CD4-positive, alpha-beta T cell treated with Interleukin-1 beta for 1 hour (primary cell): ENCODE measurements around the gene DEFB132.
"Not testable (repeated sequence)": the region's sequence is repeated elsewhere in the genome, so short reads cannot be mapped to it uniquely, and the experiment has no call there.

Experiments used
- DNase-seq, 2 donors: peaks; one replicate each; pipeline ENCODE4 v3.0.0-alpha.2; 2020 to 2022

The DEFB132 gene, protein sequence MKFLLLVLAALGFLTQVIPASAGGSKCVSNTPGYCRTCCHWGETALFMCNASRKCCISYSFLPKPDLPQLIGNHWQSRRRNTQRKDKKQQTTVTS

GRCh38 chr20:257419-257818, at the start of gene DEFB132:
Gene DEFB132, plus strand, starts transcription at chr20:257724. Its CDS starts 55 bp downstream, at chr20:257779.
- DNase-seq, result no peak

DNA sequence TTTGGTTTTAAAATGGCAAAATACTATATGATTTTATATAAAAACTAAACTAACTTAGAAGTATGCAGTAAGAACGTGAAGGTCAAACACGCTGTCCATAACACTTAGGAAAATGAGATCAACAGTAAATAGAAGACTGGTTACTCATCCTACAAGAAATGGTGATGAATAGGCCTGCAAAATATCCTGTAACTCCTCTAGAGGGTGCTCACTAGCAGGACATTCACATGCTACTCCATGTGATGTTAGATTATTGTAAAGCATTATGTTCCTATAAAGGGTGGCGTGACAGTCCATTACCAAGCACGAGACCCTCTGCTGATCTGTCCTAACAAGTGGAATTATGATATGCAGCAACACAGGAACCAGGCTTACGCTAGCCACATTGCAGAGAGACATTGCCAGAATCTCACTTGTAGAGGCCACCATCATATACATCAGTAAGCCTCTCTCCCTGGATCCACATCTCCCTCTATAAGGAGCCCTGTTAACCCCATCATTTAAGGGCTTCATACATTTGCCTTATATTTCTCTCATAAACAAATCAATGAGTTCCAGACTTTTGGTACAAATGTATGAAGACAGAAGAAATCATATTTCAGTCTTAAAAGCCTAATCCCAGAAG, 48.5 kb upstream of the DEFB132 start:
- peak in 1 of 2 donors; percentile 48 for DNase-seq

GRCh38 chr20:210809-211502, 46.6 kb upstream of the DEFB132 start:
- no peak for DNase-seq

DNA sequence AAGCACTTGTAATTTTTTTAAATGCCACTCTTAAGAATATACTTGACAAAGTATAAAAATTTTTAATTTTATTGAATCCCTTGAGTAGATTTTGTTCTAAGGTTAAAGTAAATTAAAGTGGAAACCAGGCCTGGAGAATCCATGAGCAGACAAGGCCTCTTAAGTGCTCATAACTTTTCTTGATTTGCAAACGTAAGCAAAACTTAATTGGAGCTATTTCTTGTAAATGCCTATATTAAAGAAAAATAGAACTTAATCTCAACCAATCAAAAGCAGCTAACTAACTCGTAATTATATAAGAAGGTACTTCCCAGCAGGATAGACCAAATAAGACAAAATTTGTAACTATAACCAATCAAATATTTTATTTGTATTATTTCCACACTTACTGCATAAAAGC, 43.1 kb upstream of the DEFB132 start:
- DNase-seq, result no peak

- DNase-seq, result no peak
Measured at GRCh38 chr20:215796-216195, 41.7 kb upstream of the DEFB132 start.

DNA sequence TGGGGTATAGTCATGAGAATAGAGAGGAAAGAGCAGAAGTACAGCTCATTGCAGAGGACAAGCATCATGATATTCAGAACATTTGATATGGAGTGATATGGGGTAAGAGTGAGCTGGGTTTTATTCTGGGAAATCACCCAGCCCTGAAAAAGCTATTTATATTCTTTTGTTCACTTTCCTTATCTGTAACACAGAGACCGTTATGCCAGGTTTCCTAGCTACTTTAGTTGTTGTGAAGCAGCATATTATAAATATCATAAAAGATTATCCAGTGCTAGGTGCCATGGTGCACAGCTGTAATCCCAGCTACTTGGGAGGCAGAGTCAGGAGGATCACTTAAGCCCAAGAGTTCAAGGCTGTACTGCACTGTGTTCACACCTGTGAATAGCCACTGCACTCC, 40.3 kb upstream of the DEFB132 start:
- DNase-seq, result no peak

GRCh38 chr20:219290-220115, 38.0 kb upstream of the DEFB132 start:
- no peak for DNase-seq

- DNase-seq, result no peak
Measured at GRCh38 chr20:221258-221830, 36.2 kb upstream of the DEFB132 start.

DNA sequence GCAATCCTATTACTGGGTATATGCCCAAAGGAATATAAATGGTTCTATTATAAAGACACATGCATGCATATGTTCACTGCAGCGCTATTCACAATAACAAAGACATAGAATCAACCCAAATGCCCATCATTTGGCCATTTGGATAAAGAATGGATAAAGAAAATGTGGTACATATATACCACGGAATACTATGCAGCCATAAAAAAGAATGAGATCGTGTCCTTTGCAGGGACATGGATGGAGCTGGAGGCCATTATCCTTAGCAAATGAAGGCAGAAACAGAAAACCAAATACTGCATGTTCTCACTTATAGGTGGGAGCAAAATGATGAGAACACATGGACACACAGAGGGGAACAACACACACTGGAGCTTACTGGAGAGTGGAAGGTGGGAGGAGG, 31.6 kb upstream of the DEFB132 start:
- not testable (repeated sequence) for DNase-seq

DNA sequence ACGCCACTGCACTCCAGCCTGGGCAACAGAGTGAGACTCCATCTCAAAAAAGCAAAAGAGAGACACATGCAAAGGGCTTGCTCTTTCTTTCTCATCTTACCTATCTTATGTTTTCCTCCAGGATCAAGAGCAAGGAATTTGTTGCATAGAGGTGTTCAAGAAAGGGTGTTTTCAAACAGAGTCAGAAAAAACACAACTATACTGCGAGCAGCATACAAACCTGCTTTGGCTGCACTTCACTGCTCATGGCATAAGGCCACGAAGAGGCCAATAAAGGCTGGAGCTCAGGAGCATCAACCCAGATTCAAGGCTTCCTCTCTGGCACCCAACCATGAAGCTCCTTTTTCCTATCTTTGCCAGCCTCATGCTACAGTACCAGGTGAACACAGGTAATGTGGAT, 30.6 kb upstream of the DEFB132 start, which contains the start of gene DEFB129:
TSS of gene DEFB129 (plus strand) at position 301 of the 400 bp plus-strand sequence. CDS start at position 332, 31 bp downstream.
- DNase-seq, result no peak

- no peak for DNase-seq
Measured at GRCh38 chr20:227439-228105, 30.0 kb upstream of the DEFB132 start.

- no peak for DNase-seq
Measured at GRCh38 chr20:235891-236290, 21.6 kb upstream of the DEFB132 start.

- peak in 1 of 2 donors; percentile 37 for DNase-seq
Measured at GRCh38 chr20:237489-237888, 20.0 kb upstream of the DEFB132 start.

DNA sequence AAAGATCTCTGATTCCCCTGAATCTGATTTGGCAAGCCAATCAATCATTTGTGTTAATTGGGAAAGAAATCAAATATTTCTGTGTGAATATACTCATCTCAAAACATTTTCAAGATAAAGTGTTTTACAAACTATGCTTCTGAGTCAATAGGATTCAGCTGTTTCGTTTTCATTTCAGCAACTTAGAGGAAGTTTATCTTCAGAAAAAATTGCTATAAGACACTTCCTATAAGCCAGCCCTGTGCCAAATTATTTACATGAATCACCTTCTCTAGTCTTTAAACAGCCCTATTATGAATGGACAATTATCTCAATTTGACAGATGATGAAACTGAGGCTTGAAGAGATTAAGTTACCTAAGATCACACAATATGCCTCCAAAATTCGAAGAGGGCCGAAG, 19.6 kb upstream of the DEFB132 start:
- no peak for DNase-seq

DNA sequence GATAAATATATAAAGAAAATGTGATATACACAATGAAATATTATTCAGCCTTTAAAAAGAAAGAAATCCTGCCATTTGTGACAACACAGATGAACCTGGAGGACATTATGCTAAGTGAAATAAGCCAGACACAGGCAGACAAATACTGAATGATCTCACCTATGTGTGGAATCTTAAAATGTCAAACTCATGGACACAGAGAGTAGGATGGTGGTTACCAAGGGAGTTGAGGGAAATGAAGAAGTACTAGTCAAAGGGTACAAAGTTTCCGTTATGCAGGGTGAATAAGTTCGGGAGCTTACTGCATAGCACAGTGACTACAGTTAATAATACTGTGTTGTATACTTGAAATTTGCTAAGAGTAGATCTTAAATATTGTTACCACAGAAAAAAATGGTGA, 14.6 kb upstream of the DEFB132 start:
- no peak for DNase-seq

DNA sequence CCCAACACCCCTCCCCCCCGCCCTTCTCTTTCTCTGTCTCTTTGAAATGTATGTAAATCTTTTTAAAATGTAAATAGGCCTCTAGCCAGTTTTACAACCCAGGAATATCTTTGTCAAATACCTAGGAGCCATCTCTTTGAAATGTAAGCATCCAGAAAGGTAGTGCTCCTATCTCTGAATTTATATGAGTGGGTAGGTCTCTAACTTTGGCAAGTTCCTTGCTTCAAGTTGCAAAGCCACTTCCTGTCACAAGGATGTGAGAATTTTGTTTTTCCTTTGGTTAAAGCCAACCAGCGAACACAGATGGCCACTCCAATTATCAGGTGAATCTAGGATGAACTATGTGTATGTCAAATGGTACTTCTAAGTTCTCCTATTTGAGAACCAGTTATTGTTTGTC, 6.2 kb upstream of the DEFB132 start:
- no peak for DNase-seq

GRCh38 chr20:252801-253200, 4.7 kb upstream of the DEFB132 start:
- no peak for DNase-seq

GRCh38 chr20:253447-253846, 4.1 kb upstream of the DEFB132 start:
- not testable (repeated sequence) for DNase-seq

GRCh38 chr20:258269-258858, 840 bp downstream of the DEFB132 start:
- DNase-seq, result no peak

DNA sequence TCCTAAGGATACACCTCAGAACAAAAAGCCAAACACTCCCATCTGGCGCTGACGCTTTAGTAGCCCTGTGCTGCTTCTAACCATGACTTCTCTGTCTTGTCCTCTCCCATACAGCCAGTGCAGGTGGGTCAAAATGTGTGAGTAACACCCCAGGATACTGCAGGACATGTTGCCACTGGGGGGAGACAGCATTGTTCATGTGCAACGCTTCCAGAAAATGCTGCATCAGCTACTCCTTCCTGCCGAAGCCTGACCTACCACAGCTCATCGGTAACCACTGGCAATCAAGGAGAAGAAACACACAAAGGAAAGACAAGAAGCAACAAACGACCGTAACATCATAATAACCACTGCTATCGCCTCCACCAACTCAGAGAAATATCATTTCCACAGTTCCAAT, 1.4 kb downstream of the DEFB132 start:
- DNase-seq, result no peak

- no peak for DNase-seq
Measured at GRCh38 chr20:259981-260380, 2.5 kb downstream of the DEFB132 start.

- no peak for DNase-seq
Measured at GRCh38 chr20:263701-264100, 6.2 kb downstream of the DEFB132 start.
